ENCODE data around the gene DPP6.

GRCh38 chr7:154541606-154542005, 489.4 kb downstream of the DPP6 start:
- no peak for TF ChIP-seq CTCF (optimal IDR thresholded peaks at IDR 0.05 in 1 of 3, IDR thresholded peaks at IDR 0.05 in 1 of 3, conservative IDR thresholded peaks at IDR 0.05 in 1 of 3; ENCODE audit: extremely low read depth in 1 of 3, insufficient read depth in 2 of 3, low read length in 3 of 3)
- no peak for TF ChIP-seq EZH2 (IDR thresholded peaks at IDR 0.05; ENCODE audit: low read length)

Data from keratinocyte (primary cell).